CD4-positive, alpha-beta T cell treated with Interferon gamma for 1 hour (primary cell): ENCODE data around the gene CLIC5.

ENCODE experiments used
- DNase-seq: peaks from one replicate; pipeline ENCODE4 v3.0.0-alpha.2; 2020

The CLIC5 gene

DNA sequence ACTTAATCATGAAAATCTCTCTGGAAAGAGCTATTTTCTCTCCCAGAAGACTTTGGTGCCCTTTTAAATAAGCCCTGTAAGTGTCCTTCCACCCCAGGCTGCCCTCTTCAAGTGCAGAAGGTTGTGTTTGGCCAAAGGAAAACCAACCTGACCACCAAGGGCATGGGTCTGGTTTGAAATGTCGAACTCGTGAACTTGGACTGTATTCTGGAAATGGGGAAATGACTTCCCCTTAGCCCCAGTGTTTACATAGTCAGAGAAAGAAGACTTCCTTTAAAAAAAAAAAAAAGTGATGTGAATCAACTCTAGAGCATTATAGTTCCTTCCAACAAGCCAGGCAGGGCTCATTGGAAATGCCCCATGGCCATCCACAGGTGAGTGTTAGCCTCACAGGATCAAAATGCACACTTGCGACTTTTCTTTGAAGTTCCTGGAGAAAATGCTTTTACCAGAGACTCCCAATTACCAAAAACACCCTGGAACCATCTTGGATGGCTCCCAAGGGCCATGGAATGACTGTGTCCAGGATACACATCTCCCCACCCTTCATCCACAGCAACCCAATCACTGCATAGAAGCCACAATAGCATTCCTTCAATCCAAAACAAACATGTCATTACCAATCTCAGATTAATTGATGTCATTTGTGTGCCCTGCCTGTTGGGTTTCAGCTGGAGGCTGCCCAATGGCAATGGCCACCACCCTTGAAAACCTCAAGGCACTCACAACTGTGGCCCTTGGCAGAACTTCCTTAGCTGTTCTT is 133.8 kb downstream of the CLIC5 start:
- no peak for DNase-seq

DNA sequence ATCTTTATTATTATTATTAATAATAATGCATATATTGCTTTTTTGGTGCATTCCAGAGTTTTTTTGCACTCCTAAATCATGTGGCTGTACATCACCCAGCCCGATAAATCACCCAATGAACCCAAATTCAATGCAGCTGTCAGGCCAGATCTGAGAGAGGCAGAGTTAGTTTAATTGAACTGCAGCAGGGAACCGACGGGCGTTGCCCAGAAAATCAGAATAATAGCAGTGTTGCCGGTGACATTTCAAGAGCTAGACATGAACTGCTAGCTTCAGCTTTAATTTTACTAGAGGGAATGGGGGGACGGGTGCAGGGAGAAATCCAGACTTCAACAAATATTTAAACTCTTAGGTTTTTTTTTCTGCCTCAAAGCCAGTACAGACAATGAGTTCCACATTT is 135.0 kb downstream of the CLIC5 start:
- no peak for DNase-seq

DNA sequence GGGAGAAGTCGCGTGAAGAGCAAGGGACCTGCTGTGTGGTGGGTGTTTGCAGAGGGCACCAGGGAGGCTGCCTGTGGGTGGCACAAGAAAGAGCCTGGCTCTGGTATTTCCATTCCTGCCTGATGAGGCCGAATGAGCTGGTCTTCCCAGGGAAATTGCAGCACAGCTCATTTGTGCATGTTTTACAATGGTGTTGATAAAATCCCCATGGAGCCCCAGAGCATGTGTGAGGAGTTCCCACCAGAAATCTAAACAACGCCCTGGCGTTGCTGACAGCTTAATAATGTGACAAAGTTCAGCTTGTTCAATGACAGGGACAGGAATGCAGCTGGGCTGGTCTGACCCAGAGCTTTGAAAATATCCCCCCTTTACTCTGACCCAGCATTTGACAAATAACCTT is 135.5 kb downstream of the CLIC5 start:
- DNase-seq, result no peak

DNA sequence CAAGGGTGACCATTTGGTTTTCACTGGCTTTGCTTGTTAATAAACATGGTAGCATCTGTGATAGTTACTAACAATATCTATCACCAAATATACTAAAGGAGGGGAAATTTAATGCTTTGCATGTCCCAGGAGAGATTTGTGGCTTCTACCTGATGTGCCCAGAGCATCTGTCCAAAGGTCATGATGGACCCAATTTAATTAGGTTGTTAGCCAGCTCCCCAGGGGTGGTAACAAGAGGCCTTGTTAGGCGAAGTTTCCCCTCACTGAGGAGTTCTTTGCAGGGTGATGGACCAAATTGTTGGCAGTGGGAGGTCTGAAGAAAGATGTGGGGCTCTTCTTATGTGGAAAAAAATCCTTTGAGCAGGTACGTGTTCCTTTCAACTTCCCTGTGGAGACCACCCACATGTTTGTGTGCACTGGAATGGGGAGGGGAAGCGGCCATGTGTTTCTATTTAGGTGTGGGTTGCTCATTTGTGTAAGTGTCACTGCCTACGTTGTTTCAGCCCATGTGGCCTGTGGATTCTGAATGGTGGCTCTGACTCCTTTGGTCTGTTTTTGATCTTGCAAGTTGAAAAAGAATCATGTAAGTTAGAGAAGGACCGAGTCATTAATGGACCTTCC is 137.6 kb downstream of the CLIC5 start:
- DNase-seq, result no peak

DNA sequence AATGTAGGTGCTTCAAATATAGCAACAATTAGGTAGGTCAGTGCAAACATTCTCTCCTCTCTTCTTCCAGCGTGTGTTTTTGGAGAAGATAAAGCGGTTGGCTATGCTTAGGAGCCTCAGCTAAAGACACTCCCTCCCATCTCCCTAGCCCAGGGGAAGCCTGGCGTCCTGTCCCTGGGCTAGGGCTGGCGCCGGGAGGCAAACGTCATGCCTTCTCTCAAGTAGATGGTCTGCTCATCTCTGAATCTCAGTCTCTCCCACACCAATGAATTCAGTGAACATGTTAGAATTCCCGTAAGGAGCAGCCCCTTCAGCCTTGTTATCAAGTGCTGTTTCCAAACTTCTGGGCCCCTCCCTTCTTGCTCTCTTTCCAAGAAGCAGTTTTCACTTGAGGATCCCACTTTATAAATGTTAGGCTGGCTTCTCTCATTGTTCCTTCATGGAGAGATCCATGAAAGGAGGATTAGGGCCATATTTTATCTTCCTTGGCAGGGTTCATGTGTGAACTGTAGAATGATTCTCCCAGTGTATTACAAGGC is 142.8 kb downstream of the CLIC5 start:
- no peak for DNase-seq

DNA sequence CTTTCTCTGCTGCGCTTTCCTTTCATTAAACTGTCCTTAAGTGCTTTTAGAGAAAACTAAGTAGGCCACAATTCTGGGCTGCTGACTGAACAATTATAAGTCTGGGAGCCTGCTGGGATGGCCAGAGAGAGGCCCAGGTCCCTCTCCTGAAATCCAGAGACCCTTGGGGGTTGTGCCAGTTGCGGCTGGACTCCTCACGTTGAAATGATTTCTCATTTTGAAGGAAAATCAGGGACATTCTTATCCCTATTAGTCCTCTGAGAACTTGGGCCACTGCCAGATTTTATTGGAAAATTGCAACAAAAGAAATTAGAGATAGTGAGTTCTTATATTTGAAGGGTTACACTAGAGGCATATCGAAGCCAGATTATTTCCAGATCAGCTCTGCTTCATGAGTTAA is 145.1 kb downstream of the CLIC5 start:
- no peak for DNase-seq

DNA sequence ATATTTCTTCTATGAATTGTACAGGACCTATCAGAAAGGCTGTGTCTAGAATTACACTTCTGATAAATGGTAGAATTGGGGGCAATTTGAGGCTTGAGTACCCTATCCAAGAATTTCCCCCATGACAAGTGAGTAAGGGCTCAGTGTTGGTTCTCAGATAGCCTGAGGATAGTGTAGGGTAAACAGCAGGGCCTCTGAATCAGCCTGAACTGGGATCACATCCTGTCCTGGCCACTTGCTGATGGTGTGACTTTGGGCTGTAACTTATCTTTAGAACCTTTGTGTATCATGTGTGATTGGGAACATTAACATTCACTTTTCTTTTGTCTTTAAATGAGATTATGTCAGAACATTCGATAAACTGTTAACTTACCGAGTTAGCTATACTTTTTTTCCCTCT is 151.0 kb downstream of the CLIC5 start:
- DNase-seq, result no peak

DNA sequence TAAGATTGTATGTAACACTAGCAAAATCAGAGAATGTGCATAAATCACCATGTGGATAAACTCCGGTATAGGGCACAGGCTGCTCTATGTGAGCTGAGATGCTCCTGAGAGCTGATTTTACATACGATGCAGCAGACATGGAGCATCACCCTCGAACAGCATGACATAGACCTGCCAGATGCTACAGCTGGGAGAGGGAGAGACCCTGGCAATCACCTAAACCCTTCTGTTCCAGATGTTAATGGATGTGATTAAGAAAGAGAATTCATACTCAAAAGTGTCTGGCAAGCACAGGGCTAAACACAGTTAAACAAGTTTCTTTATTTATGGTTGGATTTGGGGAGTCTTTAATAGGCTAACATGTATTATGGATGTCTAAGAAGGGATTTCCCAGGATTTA is 157.0 kb downstream of the CLIC5 start:
- no peak for DNase-seq

DNA sequence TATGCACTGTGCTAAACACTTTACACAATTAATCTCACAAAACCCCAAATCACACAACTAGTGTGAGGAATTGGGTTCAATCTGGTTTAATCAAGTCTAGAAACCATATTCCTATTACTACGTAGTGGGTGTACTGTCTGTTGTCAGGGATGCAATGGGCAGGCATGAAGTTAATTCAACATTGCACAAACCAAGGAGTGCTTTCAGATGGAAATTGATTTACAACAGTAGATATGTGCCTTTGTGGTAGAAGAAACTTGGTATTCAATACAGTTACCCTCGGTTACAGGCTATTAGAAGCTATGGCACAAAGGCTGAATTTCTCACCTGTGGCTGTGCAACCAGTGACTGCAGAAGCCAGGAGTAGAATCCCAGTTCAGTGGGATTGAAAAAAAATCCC is 157.8 kb downstream of the CLIC5 start:
- no peak for DNase-seq

DNA sequence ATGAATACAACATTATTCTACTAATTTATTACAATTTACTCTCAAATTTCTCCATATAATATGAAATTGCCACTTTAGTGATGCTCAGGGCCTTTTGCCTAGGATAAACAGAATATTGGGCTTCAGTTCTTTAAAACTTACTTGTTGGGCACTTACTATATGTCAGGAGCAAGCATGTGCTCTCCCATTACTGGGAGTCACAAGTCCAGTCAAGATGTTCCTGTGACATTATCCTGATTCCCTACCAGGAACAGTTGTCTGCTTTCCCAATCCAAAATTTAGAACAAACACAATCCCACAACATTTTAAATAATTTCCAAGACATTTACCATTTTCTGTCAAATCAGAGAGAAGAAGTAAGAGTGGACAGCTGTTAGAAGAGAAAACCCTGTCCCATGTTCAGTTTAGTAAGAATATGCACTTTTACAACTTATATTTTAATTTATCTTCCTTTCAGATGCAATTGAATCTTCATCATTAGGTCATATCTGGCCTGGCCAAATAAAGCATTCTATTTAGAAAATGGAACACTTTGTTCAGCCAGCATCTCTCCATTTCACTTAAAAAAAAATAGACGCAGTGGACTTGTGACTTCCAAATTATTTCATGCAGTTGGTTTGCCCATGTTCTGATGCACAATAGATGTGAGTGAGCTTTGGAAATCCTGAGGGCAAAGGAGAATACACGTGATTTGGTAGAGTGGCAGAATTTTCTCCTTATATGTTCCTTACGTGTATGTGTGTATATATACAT is 159.8 kb downstream of the CLIC5 start:
- no peak for DNase-seq

DNA sequence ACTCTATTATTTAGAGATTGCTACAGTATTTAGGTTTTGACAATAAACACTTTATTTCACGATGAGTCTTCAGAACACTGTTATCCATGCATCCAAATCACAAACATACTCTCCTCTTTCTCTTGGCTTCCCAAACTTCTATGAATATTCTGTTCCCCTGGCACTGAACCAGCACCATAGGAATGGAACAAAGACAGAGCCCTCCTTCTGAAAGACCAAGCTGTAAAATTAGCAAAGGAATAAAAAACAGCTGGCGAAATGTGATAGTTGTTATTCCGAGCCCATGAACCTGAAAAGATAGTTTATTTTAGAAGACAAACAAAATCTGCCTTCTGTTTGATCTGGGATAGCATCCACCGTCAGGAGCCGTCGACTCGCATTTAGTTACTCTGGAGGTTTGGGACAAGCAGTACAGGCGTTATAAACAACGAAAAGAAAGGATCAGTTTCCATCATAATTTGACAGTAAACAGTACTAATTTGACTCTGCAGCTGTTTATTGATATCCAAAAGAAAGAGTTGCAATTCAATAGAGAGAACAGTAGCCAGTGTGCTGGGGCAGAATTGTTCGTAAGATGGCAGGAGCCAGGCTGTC is 161.4 kb downstream of the CLIC5 start:
- DNase-seq, result no peak

DNA sequence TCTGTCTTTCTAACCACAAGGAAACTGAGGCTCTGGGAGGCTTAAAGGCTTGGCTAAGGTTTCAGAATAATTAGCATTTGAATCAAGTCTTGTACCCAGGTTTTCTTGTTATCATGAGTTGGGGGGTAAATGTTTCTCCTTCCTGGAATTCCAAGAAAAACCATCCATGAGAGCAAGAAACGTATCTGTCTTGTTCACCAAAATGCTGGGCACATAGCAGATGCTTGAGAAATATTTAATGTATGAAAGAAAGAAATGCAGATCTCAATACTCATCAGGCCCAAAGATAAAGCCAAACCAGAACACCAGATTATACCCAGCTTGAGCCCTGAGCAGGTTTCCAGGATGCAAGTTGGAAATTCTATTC is 164.6 kb downstream of the CLIC5 start:
- no peak for DNase-seq

DNA sequence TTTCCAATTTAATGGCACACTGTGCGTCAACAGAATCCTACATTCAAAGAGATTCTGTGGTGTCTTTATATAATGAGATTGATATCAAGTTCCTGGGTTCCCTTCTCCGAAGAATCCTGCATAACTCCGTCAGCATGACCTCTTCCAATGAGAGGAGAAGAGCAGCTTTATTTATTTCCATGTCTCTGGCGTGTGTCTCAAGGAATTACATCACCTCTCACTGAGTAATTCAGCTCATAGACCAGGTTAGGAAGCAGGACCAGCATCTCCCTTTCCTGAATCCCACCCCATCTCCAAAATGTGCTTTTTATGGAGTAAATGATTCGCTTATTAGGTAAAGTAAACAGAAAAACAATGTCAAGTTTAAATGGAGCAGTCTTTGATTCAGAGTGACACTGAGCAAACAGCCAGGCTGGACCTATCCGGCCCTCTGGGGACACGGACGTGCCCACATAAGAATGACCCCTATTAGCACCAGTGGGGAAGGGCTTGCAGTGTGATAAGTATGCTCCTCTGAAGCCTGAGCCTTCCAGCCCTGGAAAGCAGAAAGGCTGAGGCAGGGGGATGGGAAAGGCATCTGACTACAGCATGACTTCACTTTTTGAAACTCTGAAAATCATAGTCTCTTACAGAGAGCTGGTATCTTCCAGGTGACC is 165.2 kb downstream of the CLIC5 start:
- no peak for DNase-seq

DNA sequence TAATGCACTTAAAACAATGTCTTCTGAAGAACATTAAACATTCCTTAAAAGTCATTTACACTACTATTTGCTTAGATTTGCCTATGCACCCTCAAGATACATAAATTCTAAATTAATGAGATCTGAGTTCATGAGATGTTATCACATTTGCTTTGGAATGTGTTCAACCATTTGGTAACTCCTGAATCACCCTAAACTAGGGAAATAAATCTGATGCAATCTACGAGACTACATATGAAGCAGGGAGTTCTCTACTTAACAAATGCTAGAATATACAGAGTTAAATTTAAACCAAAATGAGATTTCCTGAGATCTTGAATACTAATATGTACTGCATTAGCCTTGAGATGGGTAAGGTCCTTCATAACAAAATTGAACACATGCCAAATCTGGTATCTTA is 170.1 kb downstream of the CLIC5 start:
- no peak for DNase-seq

DNA sequence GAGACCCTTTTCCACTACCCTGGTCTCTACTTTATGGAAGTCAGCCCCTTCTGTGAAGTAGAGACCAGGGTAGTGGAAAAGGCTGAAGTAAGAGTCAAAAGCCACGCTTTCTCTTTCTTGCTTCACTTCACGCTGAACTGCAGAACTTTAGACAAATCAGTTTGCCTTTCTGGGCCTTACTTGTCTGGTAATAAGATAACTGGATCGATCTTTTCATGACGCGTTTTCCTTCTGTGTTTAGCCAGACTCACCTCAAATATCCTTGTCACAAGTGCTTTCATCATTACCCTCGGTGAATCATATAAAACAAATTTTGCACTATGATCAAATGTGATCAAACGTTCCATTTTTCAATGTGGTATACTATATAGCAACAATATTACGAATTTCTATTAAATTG is 170.7 kb downstream of the CLIC5 start:
- DNase-seq, result no peak

DNA sequence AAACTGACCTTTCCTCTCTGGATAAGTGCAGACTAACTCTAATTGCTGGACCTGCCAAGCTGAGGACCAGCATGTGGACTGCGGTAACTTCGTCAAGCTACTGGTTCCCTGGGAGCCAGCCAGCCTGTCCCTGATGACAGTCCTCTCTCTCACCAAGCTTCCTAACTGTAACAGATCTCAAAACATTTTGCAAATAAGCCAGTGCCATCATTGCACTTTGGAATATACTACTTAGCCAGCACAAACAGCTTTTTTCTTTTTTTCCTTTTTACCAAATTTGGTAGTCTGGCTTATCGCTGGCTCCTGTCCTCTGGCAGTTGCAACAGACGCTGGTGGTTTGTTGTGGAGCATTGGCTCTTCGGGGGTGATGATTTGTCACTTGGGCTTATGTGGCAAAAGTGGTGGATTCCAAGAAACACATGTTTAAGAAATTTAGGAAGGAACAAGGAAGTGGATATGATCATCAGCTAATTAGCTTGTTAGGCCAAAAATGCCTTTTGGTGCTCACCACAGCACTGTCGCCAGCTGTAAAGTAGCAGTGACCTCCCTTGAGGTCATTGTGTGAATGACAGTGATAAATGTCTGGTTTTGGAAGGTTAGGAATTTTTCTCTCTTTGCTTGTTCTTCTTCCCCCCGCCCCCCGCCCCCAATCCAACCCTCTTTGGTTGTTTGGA is 171.7 kb downstream of the CLIC5 start:
- DNase-seq, result no peak

DNA sequence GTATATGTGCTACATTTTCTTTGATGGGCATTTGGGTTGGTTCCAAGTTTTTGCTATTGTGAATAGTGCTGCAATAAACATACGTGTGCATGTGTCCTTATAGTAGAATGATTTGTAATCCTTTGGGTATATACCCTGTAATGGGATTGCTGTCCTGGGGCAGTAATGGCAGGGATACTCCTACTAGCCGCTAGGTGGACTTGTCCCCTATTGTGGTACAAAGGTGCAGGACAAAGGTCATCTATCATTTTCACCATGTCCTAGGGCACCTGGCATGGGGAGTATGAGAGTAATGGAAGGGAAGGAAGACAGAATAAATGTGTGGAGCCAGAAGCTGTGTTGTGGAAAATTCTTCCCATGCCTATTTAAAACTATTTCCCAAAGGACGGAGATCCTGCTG is 174.6 kb downstream of the CLIC5 start:
- no peak for DNase-seq

DNA sequence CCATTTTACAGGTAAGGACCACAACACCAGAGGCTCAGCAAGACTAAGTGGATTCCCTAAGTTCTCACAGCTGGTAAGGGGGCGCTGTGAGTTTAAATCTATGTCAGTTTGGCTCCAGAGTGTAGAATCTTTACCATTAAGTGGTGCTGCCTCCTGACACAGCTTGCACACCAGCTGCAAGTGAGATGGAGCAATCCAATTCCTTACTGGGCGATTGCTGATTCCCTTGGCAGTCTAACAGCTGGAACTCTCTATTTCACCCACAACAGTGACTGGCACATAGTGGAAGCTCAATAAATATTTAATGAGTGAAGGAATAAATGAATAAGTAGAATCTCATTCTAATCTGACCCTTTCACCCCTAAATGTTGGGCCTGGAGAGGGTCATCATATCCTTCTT is 176.7 kb downstream of the CLIC5 start:
- no peak for DNase-seq

DNA sequence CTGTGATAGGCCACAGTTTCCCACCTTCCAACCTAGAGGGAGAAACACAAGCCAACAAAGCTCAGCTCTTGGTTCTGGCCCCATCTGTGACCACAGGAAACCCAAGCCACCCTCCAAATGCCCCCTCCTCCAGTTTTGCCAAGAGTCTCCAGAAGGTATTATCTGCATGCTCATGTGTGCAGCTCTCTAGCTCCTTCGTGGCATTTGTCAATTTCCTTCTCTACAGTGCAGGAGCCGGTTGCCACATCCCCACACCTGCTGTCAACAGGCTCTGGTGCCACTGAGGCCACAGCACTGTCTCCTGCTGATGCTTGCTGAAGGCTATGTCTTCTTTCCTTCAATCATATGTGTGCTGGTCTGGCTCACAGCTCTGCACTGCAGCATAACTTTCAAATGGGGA is 177.2 kb downstream of the CLIC5 start:
- DNase-seq, result no peak

DNA sequence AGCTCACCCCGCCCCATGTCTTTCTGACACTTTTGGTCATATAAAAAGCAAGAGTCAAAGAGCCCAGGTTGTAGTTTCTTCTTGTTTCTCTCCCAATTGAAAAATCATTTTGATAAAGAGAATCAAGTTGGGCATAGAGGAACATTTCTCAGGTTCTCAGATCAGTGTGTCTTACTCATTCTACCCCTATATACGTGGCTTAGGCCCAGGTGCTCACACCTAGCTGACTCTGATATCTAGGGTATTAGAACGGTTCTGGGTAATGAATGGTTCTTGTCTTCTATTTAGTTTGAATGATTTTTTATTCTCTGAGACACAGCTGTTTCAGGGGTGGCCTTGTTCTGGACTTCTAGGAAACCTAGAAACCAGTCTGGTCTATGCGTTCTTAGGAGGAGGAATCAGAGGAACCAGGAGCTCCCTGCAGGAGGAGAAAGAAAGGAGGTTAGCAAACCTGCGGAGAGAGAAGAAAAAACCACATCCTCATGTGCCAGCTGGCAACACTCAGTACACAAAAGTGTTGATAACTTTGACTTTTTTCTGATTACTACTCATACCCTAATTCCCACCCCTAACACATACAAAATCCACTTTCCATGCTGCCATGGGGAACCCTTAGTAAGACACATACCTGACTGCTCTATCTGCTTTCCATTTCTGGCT is 178.0 kb downstream of the CLIC5 start:
- DNase-seq, result no peak

DNA sequence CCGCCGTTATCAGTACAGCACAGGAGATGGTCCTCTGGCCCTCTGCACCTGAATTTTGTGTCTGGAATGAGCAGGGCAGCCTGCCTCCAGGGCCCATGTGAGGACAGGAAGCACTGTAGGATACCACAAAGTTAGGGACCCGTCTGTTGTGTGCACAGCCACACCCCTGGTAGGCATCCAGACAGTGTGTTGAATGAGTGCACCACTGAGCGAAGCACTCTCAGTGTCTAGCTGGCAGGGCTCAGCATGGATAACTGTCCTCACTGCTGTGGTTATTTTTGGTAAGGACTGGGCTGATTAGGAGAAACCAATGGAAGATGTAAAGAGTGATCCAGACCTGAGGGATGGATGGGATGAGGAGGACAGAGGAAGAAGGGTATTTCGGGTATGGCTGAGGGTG is 178.7 kb downstream of the CLIC5 start:
- no peak for DNase-seq

DNA sequence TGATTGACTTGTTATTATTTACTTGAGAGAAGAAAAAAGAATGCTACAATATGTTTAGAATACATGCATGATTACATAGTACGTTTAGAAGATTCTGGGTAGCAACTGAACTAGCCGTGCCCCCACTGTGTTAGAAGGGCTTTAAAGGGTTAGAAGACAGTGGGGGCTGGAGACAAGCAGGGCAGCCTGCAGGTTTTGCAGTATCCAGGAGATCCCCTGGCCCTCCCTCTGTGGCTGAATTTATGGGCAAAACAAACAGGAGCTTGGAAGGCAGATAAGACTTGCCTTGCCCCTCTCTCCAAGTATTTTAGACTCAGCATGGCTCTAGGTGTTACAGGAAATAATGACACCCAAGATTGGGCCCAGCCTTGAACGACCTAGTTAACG is 179.2 kb downstream of the CLIC5 start:
- no peak for DNase-seq
